Putamen (tissue), 1 donor: ENCODE data around the gene UST.

Experiments
- DNase-seq: peaks from one replicate; pipeline ENCODE4 v3.0.0-alpha.2; 2016; ENCODE audit warnings: low spot score

UST gene

GRCh38 chr6:149125309-149125708 lies 378.5 kb downstream of the UST start:
- no peak for DNase-seq
